ENCODE results near the gene HYCC2.
"Not testable (repeated sequence)": the region's sequence is repeated elsewhere in the genome, so short reads cannot be mapped to it uniquely, and the experiment has no call there.

Gene HYCC2

GRCh38 chr2:201070948-201071478, 458 bp downstream of the HYCC2 start:
- DNase-seq, result no peak

- DNase-seq, result no peak
Measured at GRCh38 chr2:201064797-201065329, 6.6 kb downstream of the HYCC2 start.

- DNase-seq, result not testable (repeated sequence)
Measured at GRCh38 chr2:201063516-201063915, 8.0 kb downstream of the HYCC2 start.

GRCh38 chr2:201059961-201060755, 11.3 kb downstream of the HYCC2 start:
- DNase-seq, result no peak

- no peak for DNase-seq
Measured at GRCh38 chr2:201058914-201059313, 12.6 kb downstream of the HYCC2 start.

GRCh38 chr2:201057715-201058248, 13.7 kb downstream of the HYCC2 start:
- no peak for DNase-seq

- no peak for DNase-seq
Measured at GRCh38 chr2:201057087-201057521, 14.4 kb downstream of the HYCC2 start.

GRCh38 chr2:201049455-201049854, 22.0 kb downstream of the HYCC2 start:
- no peak for DNase-seq

GRCh38 chr2:201046881-201047280, 24.6 kb downstream of the HYCC2 start:
- no peak for DNase-seq

- DNase-seq, result not testable (repeated sequence)
Measured at GRCh38 chr2:201043050-201043449, 28.4 kb downstream of the HYCC2 start.

- DNase-seq, result not testable (repeated sequence)
Measured at GRCh38 chr2:201042451-201042850, 29.0 kb downstream of the HYCC2 start.

- DNase-seq, result peak; percentile 7
Measured at GRCh38 chr2:201040867-201041628, 30.4 kb downstream of the HYCC2 start.

GRCh38 chr2:201038855-201039254, 32.6 kb downstream of the HYCC2 start:
- DNase-seq, result no peak

GRCh38 chr2:201038361-201038760, 33.1 kb downstream of the HYCC2 start:
- DNase-seq, result not testable (repeated sequence)

- DNase-seq, result not testable (repeated sequence)
Measured at GRCh38 chr2:201034355-201034754, 37.1 kb downstream of the HYCC2 start.

- DNase-seq, result no peak
Measured at GRCh38 chr2:201024518-201024917, 47.0 kb downstream of the HYCC2 start.

- no peak for DNase-seq
Measured at GRCh38 chr2:201021914-201022313, 49.6 kb downstream of the HYCC2 start.

Data from NCI-H510A treated with DMSO at 0.1 percent for 48 hours (cell line).